HUDEP-2 (cell line): ENCODE measurements around the gene NCAPD2.

Experiments used
- DNase-seq, 76 experiments: peaks; one replicate each; lab custom pipeline; 2025; ENCODE audit not compliant: unreplicated experiment in 76 of 76; lab: John Stamatoyannopoulos, UW

Gene NCAPD2

GRCh38 chr12:6532051-6532926 is 38.4 kb downstream of the NCAPD2 start:
- DNase-seq: peak in 73 of 76 experiments; percentile 24 to 89 (median 67)

GRCh38 chr12:6532927-6533652 is 39.2 kb downstream of the NCAPD2 start:
- DNase-seq: peak in 43 of 76 experiments; percentile 23 to 74 (median 53)

GRCh38 chr12:6533653-6533922 is 39.7 kb downstream of the NCAPD2 start:
- DNase-seq: peak in 18 of 76 experiments; percentile 26 to 87 (median 57)

GRCh38 chr12:6533923-6534694 is 40.2 kb downstream of the NCAPD2 start, which contains the start of gene GAPDH:
Gene GAPDH (plus strand): TSS chr12:6534517. CDS start chr12:6534833, 316 bp downstream.
- DNase-seq: peak in 75 of 76 experiments; percentile 46 to 96 (median 86)

- peak in 24 of 76 experiments; percentile 28 to 87 (median 77) for DNase-seq
These were observed 40.7 kb downstream of the NCAPD2 start for GRCh38 chr12:6534695-6534944.

GRCh38 chr12:6534945-6535696 is 41.2 kb downstream of the NCAPD2 start:
- peak in 59 of 76 experiments; percentile 13 to 81 (median 52) for DNase-seq

- DNase-seq: no peak
These were observed 41.7 kb downstream of the NCAPD2 start for GRCh38 chr12:6535697-6535946.

GRCh38 chr12:6535960-6536847 is 42.3 kb downstream of the NCAPD2 start:
- no peak for DNase-seq

GRCh38 chr12:6536894-6537579 is 43.1 kb downstream of the NCAPD2 start:
- DNase-seq: peak in 1 of 76 experiments; percentile 3

- DNase-seq: peak in 71 of 76 experiments; percentile 8 to 75 (median 55)
These were observed 43.9 kb downstream of the NCAPD2 start for GRCh38 chr12:6537580-6538419.

GRCh38 chr12:6538420-6539313 is 44.8 kb downstream of the NCAPD2 start:
- DNase-seq: peak in 11 of 76 experiments; percentile 3 to 48 (median 18)

- peak in 1 of 76 experiments; percentile 33 for DNase-seq
These were observed 45.4 kb downstream of the NCAPD2 start for GRCh38 chr12:6539314-6539682.

- no peak for DNase-seq
These were observed 45.8 kb downstream of the NCAPD2 start for GRCh38 chr12:6539707-6540134.

GRCh38 chr12:6540181-6540877 is 46.4 kb downstream of the NCAPD2 start:
- no peak for DNase-seq

- DNase-seq: no peak
These were observed 47.7 kb downstream of the NCAPD2 start for GRCh38 chr12:6541371-6542165.
